HG02610 (cell line): ENCODE measurements around the gene SLC37A1.
"Not testable (repeated sequence)": the region's sequence is repeated elsewhere in the genome, so short reads cannot be mapped to it uniquely, and the experiment has no call there.

Source experiments
- ATAC-seq: cut with Tn5 transposase; IDR thresholded peaks from one replicate; pipeline ENCODE4 v1.9.1; 2021; ENCODE audit warnings: mild to moderate bottlenecking, moderate library complexity; ENCODE audit not compliant: unreplicated experiment

SLC37A1 gene

DNA sequence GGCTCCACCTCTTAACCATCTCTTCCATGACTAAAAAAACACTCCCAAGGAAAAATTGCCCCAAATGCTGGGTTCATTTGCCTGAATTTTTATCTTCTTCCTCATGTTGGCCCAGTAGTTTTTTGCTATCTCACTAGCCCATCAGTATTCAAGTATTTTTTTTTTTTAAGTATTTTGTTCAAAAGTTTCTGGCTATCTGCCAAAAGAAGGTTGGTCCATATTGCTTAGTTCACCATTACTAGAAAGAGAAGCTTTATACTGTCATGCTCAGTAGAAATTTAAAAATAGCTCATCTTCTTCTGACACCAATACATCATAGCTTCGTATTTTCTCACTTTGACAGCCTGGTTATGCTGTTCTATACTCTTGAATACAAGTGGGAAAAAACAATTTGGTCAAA, 98.7 kb downstream of the SLC37A1 start:
- ATAC-seq = no peak

DNA sequence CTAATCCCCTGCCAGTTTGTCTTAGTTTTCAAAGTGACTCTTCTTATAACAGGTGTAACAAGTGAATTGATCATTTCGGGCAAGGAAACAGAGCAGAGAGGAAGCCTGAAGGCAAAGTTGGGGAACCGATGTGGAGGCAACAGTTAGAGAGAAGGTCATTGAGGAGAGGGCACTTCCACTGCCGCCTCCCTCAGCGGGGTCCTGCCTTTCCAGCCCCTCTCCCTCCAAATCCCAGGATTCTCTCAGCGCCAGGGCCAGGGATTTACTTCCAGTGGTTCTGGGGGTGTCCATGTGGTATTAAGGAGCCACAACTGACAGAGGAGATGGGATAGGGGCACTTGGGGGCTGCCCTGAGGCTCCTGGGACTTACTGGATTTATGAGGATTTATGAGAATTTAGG, 100.1 kb downstream of the SLC37A1 start:
- no peak for ATAC-seq

DNA sequence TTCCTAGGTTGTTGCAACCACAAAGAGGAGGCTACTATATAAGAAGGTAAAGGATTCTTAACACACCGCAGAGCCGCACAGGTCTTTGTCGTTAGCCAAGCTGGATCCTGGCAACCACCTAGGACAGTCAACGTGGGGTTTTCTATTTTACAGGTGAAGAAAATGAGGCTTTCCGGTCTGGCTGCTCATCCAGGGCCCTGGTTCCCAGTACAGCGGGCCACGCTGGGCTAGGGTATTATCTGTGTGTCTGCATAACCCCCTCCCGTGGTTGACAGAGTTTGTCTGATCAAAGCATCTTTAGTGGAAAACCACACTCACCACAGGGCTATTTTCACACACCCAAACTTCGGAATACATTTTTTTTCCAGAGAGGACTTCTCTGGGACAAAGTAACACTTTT, 100.7 kb downstream of the SLC37A1 start:
- no peak for ATAC-seq

DNA sequence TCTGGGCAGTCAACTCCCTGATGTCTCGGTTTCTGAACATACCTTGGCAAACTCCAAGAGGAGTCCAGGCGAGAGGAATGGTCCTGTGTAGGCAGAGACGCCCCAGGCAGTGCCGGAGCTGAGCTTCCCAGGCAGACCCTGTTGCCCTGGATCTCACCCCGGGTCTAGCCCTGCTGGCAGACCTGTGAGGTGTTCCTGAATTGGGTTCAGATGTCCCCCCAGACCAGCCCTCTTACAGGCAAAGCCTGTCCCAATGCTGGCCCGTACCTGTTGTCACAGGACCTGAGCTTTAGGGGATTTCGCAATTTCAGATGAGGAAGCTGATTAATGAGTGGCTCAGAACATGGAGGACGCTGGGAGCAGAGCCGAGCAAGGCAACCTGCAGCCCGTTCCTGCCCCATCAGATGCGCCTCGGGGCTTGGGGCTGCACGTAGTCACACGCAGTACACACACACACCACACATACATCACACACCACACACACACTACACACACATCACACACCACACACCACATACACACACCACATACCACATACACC, 101.2 kb downstream of the SLC37A1 start:
- no peak for ATAC-seq

DNA sequence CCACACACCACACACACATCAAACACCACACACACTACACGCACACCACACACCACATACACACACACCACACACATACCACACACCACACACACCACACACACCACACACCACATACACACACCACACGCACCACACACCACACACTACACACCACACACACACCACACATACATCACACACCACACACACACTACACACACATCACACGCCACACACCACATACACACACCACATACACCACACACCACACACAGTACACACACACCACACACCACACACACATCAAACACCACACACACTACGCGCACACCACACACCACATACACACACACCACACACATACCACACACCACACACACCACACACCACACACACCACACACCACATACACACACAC, 101.7 kb downstream of the SLC37A1 start:
- ATAC-seq = not testable (repeated sequence)

DNA sequence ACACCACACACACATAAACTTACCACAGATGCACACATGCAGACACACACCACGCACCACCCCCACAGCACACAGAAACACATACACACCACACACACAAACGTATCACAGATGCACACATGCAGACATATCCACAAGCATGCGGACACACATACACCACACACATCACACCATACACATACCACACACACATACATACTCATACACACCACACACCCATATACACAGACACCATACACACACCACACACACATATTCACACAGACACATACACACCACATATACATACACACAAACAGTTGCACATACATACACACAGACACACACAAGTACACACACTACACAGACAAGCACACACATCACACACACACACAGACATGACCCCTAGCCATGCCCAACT, 102.3 kb downstream of the SLC37A1 start:
- no peak for ATAC-seq

DNA sequence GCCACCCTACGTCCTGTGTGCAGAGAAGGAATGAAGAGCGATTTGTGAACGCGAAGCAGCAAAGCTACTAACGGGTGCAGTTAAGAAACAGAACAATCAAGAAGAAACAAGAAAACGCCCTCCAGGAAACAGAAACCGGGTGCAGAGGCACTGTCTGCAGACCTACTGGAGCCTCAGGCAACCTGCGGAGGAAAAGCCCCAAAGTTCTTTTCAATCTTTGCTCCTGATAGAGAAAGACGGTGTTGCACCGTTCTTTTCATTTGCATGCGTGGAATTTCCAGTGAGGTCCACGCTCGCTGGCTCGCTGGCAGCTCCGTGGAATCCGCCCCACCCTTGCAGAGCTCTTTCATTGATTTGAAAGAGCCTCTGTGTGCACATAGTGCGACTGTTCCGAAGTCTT, 102.8 kb downstream of the SLC37A1 start:
- ATAC-seq = no peak

DNA sequence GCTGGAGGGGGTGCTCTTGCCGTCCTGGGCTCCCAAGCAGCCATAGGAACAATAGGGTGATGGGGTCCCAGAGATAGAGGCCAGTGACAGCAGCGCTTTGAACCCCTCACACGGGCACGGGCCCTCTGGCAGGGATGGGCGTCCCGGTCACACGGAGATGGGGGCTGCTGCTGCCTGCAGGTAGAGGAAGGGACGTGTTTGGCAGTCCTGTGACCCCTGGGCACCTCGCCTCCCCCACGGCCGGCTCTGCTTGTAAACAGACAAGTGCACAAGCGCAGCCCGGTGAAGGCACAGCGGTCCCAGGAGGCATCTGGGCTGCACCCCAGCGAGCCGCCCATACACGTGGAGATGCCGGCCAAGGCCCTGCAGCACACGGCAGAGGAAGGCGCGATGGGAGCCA, 103.3 kb downstream of the SLC37A1 start:
- ATAC-seq = no peak

DNA sequence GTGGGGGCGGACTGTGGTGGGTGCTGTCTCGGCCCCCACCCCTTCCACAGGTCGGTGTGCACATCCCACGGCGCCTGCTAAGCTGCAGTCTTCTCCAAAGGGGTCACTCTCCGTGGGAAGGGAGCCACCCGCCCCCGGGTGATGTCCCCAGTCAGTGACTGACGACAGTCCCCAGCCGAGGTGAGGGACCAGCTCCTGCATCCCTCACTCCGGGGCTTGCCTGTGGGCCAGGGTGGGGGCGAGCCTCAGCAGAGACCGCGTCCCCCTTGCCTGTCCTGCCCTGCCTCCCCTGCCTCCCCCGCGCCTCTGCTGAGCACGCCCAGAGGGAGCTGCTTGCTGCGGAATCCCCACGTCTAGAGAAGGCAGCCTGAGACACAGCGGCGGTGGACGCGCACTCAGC, 103.8 kb downstream of the SLC37A1 start:
- ATAC-seq = no peak

DNA sequence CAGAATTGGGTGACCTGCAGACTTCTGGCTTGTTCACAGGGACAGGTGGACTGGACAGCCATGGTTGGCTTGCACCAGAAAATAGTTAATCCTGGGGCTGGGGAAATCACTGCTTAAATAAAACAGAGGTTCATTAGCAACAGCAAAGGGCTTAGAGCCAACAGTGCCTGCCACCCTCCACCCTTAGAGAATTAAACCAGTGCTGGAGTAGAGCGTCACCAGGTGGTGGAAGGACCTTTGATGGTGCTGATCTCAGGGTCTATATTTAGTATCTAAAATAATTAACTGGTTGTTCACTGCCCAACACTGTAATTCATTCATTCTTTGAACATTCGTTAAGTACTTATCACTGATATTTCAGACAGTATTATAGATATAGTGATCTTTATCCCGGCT, 105.1 kb downstream of the SLC37A1 start:
- ATAC-seq = no peak

DNA sequence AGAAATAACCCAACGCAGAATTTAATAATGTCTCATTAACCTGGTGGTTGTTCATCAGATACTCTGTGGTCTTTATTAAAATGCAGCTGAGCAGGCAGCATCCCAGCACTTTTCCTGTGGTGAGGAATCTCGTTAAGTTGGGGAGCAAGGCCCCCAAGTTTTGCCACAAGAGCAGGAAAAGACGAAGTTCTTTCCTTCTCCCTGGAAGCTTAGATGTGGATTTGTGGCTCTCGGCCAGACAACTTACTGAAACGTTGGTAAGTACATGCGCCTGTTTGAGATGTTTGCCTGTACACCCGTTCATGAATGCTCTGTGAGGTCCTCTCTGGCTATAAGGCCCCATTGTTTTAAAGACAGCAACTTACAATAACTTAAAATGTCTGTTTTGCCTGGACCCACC, 105.5 kb downstream of the SLC37A1 start:
- ATAC-seq = no peak

DNA sequence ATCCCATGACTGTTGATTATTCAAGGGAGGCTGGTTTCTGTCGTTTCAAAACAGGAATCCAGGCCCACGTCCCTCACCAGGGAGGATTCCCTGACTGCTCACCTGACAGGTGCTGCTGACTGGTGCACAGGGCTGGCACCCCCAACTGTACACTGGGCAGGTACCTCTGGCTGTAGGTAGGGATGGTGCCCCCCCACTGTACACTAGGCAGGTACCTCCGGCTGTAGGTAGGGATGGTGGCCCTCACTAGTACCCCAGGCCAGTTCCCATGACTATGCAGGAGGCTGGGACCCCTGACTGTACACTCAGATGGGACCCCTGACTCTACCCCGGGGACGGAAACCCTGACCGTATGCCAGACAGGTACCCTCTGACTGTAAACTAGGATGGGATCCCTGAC, 106.2 kb downstream of the SLC37A1 start:
- no peak for ATAC-seq

DNA sequence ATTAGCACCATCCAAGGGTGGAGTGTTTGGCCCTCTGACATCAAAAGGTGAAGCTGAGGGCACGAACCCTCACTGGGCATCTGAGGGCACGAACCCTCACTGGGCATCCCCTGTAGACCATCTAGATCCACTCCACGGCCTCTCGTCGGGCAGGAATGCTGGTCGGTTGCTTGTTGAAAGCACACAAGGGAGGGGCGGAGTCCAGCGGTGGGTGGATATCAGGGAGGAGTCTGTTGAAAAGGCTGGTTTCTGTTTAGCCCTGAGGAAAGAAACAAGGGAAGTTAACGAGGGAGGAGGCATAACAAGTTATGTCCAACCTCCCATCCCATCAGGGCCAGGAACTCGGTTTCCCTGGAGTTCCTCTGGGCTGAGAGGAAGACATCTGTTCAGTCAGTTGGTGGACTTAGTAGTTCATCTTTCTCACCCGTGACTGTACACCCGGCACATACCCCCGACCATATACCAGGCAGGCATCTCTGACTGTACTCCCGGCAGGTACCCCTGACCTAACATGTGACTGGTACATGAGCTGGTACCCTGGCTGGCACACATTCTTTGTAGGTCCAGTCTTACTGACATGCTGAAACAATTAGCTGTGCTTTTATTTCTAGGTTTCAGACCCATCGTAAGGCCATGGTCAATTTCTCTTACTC, 107.6 kb downstream of the SLC37A1 start:
- ATAC-seq = no peak

DNA sequence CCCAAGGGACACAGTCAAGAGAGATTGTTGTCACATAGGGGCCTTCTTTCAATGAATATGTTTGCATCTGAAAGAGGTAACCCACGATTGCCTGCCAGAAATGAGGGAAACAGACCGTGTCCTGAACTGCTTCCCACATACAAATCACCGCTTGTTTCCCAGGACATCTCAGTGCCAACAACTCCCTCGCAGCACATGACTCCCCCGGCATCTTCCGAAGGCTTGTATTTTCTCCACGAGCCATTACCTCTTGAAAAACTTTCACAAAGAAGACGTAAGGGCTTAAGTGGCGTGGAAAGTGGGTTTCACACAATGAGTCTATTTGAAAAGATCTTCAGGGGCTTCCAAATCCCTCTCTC, 108.1 kb downstream of the SLC37A1 start:
- no peak for ATAC-seq

DNA sequence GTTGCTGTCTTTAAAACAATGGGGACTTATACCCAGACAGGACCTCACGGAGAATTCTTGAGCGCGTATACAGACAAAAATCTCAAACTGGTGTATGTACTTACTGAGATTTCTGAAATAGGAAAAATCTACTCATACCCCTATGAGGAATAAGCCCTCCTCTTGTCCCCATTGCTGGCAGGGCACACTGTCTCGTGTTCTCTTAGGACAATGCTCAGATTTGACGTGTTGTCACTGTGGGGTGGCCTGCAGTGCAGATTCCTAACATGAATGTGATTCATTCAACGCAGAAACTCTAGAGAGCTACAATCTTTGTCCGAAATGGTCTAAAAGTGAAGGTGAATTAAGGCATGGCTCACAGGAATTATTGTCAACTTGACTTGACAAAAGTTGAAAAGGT, 108.6 kb downstream of the SLC37A1 start:
- ATAC-seq = no peak

DNA sequence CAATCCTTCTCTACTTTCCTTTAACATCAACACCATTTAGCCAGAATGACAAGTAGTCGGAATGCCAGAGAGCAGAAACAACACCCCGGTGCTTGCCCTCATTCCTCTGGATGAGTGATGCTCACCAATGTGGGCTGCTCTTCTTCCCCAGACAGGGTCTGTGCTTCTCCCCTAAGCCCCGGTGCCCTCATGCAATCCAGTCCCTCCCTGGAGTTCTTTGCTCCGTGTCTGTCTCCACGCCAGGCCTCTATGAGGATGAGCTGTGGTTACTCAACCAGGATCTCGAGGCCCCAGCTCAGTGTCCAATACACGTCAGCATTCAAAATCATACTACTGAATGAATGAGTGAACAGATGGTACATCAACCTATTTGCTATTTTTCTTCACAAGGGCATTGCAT, 110.0 kb downstream of the SLC37A1 start:
- ATAC-seq = no peak

DNA sequence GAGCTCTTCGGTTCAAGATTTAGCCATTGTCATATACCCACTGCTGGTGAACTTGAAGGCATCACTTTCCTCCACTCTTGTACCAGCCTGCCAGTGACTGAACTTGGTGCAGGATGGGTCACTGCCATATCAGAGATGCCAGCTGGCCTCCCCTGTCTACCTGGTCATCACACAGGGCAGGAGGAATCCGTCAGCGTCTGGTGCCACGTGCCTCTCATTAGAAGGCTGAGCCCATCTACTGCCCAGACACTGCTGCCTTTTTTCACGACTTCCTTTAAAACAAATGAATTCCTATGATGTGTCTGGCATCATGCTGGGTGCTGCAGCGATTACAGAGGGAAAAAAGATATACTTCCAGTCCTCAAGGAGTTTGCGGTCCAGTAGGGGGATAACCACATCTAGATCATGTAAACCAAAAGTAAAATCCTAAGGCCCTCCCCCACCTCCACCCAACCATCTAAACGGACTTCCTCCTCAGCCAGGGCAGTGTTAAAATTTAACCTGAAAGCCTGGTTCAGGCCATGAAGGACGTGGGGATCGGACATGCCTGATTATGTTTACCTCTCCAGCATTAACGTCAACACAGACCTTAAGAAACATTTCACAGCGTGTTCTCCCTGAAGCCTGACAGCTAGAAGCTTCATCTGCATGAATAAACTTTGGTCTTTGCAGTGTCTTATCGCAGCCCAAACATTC, 110.6 kb downstream of the SLC37A1 start:
- no peak for ATAC-seq

DNA sequence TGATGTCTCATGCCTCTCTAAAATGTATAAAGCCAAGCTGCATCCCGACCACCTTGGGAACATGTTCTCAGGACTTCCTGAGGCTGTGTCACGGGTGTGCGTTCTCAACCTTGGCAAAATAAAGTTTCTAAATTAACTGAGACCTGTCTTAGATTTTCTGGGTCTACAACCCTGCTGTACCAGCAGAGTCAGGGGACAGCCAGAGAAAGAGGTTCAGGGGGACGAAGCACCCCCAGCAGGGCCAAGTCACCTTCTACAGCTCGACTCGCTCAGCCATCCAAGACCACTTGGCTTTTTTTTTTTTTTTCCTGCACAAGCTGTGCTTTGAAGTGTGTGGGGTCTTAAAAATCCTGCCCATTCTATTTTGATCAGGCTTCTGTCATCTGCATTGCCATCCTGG, 111.3 kb downstream of the SLC37A1 start:
- no peak for ATAC-seq

DNA sequence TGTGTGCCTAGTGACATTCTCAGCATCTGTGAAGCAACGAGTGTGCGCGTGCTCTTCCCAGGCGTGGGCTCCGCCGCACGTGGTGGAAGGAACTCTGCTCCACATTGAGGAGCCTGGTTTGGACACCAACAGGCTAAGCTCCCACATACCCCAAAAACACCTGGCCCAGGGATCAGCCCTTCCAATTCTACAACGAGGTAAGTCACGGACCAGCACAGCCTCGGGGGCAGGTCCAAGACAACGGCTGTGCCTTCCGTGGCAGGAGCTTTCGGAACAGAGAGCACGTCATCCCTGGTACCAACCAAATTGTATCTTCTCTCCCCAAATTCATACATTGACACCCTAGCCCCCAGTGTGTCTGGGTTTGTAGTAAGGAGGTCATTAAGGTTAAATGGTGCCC, 112.5 kb downstream of the SLC37A1 start:
- ATAC-seq = no peak

DNA sequence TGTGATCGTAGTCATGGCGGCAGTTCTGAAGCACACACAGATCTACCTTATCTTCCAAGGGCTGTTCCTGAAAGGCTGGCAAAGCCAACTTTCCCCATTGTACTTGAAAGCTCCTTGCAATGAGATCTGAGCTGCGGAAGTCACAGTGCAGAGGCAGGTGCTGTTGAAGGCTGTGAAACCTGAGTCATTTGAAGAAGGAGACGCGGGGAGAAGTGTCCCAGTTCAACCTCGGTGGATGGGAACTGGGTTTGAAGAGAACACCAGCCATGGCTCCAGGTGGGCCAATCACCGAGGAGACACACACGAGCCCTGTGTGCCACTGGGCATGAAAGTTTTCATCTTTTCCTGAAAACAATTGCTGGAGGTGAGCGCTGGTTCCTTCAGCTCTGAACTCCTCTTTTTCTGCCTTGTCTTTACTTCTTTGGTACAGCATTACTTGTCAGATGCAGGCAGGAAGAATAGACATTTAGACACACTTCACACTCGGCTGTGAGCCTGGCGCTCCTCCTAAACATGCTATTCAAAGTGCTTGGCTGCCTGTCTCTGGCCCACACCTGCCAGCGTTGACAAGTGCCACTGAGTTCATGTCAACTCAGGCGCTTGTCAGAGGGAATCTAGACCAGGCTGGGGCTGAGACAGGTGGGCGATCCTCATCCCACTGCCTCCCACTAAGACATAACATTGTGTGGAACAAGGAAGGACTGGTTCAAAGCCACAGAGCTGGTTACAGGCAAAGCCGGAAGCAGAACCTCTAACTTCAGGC, 114.1 kb downstream of the SLC37A1 start:
- ATAC-seq = no peak

DNA sequence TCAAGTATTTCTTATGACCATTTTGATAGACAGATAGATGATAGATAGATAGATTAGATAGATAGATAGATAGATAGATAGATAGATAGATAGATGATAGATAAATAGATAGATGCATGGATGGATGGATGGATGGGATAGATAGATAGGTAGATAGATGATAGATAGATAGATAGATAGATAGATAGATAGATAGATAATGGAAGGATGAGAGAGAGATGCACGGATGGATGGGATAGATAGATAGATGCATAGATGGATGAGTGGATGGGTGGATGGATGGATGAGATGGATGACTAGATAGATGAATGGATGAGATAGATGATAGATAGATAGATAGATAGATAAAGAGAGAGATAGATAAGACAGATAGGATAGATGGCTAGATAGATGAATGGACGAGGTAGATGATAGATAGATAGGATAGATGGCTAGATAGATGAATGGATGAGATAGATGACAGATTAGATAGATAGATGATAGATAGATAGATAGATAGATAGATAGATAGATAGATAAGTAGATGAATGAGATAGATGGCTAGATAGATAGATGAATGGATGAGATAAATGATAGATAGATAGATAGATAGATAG, 114.9 kb downstream of the SLC37A1 start:
- not testable (repeated sequence) for ATAC-seq
